ENCODE measurements around the gene PLPP2. TPM values are rescaled to one million over a fixed set of nuclear protein-coding genes. Genes with fewer than 3 reads are reported as not detected.

Gene PLPP2
- total and polyA plus RNA-seq, 2 of the 4 experiments (the other 2 are of a cell fraction), result 2.3 to 4.2 TPM

DNA sequence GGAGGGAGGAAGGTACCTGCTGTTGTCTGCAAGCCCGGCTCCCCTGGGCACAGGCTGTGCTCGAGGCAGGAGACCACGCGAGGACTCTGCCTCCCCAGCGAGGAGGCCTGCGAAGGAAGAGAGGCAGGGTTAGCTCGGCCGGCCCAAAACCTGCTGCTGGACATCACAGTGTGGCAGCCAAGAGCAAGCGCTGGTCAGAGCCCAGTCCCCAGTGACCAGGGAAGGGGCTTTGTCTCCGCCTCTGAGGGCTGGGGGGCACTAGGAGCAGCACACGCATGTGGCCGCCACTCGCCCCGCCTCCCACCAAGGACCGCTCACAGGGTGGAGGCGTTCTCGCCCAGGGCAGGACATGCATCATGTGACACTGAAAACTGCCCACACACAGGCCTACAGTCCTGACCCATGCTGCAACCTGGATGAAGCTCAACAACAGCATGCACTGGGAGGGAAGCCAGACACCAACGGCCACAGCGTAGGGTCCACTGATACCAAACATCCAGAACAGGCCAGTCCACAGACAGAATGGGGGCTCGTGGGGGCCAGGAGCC, 44.9 kb upstream of the PLPP2 start:
- no peak overlapping the region for H4K8ac ChIP-seq (ENCODE audit: low read depth in 2 of 2, low read length in 2 of 2)
- TF ChIP-seq MXI1 (IDR thresholded peaks at IDR 0.05; ENCODE audit: borderline replicate concordance, low read depth, low read length) (no peak), RFX5 (IDR thresholded peaks at IDR 0.05; ENCODE audit: low read depth, low read length) (no peak), SMC3 (IDR thresholded peaks at IDR 0.05; ENCODE audit: low read depth, low read length) (no peak), CHD1 (IDR thresholded peaks at IDR 0.05; ENCODE audit: low read depth, low read length) (no peak), RAD21 (IDR thresholded peaks at IDR 0.05; ENCODE audit: low read length) (no peak), FOS (IDR thresholded peaks at IDR 0.05; ENCODE audit: low read depth, low read length) (no peak)
- POLR2A ChIA-PET (ENCODE audit: unreplicated experiment), result no interaction called here
- no peak overlapping the region for H3K9ac ChIP-seq (ENCODE audit: low read depth, low read length)
- CTCF ChIA-PET, result no interaction called here
- H3K27ac ChIP-seq (ENCODE audit: insufficient read depth, low read length), result no peak overlapping the region
- peaks cover 27% of the 10 kb centered on the region for H3K36me3 ChIP-seq (ENCODE audit: control insufficient read depth, insufficient read depth, low read length)
- DNase-seq, result no peak
- H2AFZ ChIP-seq (replicated peaks; ENCODE audit: low read length, poor library complexity), result peak overlapping the region; percentile 32
- peaks cover 9% of the 10 kb centered on the region for H3K4me1 ChIP-seq (ENCODE audit: control insufficient read depth, insufficient read depth, low read length)
- H2BK15ac ChIP-seq (ENCODE audit: low read depth, low read length), result no peak overlapping the region
- H2BK5ac ChIP-seq (ENCODE audit: low read depth, low read length, poor library complexity, severe bottlenecking), result no peak overlapping the region
- H3K14ac ChIP-seq (replicated peaks; ENCODE audit: low read depth, low read length), result no peak overlapping the region
- no peak overlapping the region for H3K18ac ChIP-seq (ENCODE audit: low read depth, low read length)
- H2BK120ac ChIP-seq (ENCODE audit: low read depth, low read length), result no peak overlapping the region
- no peak overlapping the region for H3K4ac ChIP-seq (ENCODE audit: low read depth, low read length)
- in situ Hi-C loops (cut with MboI; ENCODE audit: low sequenced_read_pairs), result no loop called here
- no TSS peak for BruUV-seq (replicated peaks)
- no peaks in the 10 kb centered on the region; the same call in 1 of the 2 replicates for H3K9me3 ChIP-seq (ENCODE audit: control insufficient read depth, insufficient read depth, low read length)
- H3K56ac ChIP-seq (ENCODE audit: extremely low read depth, insufficient read depth, low read length), result no peak overlapping the region
- ATAC-seq (ENCODE audit: low read depth), result peak; percentile 15; the same call in 1 of the 2 replicates
- no peak overlapping the region for H2AK5ac ChIP-seq (ENCODE audit: low read depth, low read length)
- H3K27me3 ChIP-seq (ENCODE audit: control insufficient read depth, insufficient read depth, low read length), result no peaks in the 10 kb centered on the region
- H2AK9ac ChIP-seq (replicated peaks; ENCODE audit: low read depth, low read length, poor library complexity), result no peak overlapping the region
- H2BK20ac ChIP-seq (ENCODE audit: low read depth, low read length), result no peak overlapping the region
- no peak overlapping the region for H3K23ac ChIP-seq (ENCODE audit: low read depth, low read length)
- H3K79me1 ChIP-seq (ENCODE audit: low read depth in 1 of 2, low read length in 2 of 2), result peaks cover 10 to 67% of the 10 kb centered on the region in 2 experiments
- peaks cover 24% of the 10 kb centered on the region for H3K9me1 ChIP-seq (ENCODE audit: insufficient read depth, low read length)
- H3K4me3 ChIP-seq (ENCODE audit: insufficient read depth, low read depth, low read length), result no peak overlapping the region
- intact Hi-C loops (cut with micrococcal nuclease), result no loop called here
- H4K91ac ChIP-seq (ENCODE audit: insufficient read depth, low read depth, low read length), result no peak overlapping the region
- no peak overlapping the region for H4K5ac ChIP-seq (ENCODE audit: low read depth, low read length)
- peaks cover 63% of the 10 kb centered on the region for H4K20me1 ChIP-seq (ENCODE audit: insufficient read depth, low read length)
- WGBS, 2 experiments (ENCODE audit: extremely low coverage in 2 of 2, insufficient read length in 1 of 2), result 94% methylated on average over 17 of the region's 20 CpGs; no CpG with 5 or more reads in 1 of the 2 experiments
- H3K4me2 ChIP-seq (ENCODE audit: low read depth, low read length), result no peak overlapping the region
- dilution Hi-C loops (cut with HindIII; ENCODE audit: low sequenced_read_pairs, unreplicated experiment), result no loop called here

Measured in IMR-90 (cell line).